AG04450 (cell line): ENCODE data around the gene SEPTIN8. TPM values are rescaled to one million over a fixed set of nuclear protein-coding genes. Genes with fewer than 3 reads are reported as not detected.
"Not testable (repeated sequence)": the region's sequence is repeated elsewhere in the genome, so short reads cannot be mapped to it uniquely, and the experiment has no call there.

Experiments
- CTCF ChIA-PET: fragments of 300-600, 350-600 bp; formaldehyde crosslinking; extraction: SDS; loops from one replicate; lab custom pipeline; 2022; ENCODE audit warnings: antibody characterized with exemption, inconsistent platforms; lab: Charles Lee
- POLR2A ChIA-PET: fragments of 350-600 bp; formaldehyde crosslinking; extraction: SDS; loops from one replicate; lab custom pipeline; 2021; ENCODE audit warnings: antibody characterized with exemption, inconsistent platforms; lab: Yijun Ruan, JAX
- DNase-seq: peaks from one replicate; pipeline ENCODE4 v3.0.0-alpha.2; 2011; ENCODE audit warnings: low read depth, low spot score
- H3K27ac ChIP-seq: one replicate; pipeline ENCODE4 v1.5.1; 2012; ENCODE audit warnings: low read depth, low read length, control low read depth
- H3K27me3 ChIP-seq: one replicate; pipeline ENCODE4 v1.6.0; 2012; ENCODE audit warnings: low read length; ENCODE audit not compliant: control insufficient read depth, insufficient read depth
- H3K4me3 ChIP-seq: 2 replicates; pipeline ENCODE4 v1.5.1; 2011; ENCODE audit warnings: mild to moderate bottlenecking, low read depth, low read length, control low read depth
- H3K9me3 ChIP-seq: 2 replicates; pipeline ENCODE4 v1.5.1; 2012; ENCODE audit warnings: low read length; ENCODE audit not compliant: control insufficient read depth, insufficient read depth
- polyA plus RNA-seq: library from polyadenylated mRNA; depleted of rRNA; stranded (reverse); fragments of >200 nt; gene quantifications from 2 replicates; pipeline ENCODE4 v1.2.3, GENCODE V29; 2011
- TF ChIP-seq, protein P1 (sequence below): IDR thresholded peaks from 2 replicates; pipeline ENCODE4 v1.5.1; 2011; ENCODE audit warnings: low read depth, low read length, control low read depth, inconsistent platforms

The SEPTIN8 gene
- polyA plus RNA-seq, 1 experiment: 62.4 TPM

GRCh38 chr5:132808448-132808847, 31.4 kb upstream of the SEPTIN8 start:
- ChIA-PET POLR2A (no interaction called here), CTCF (interaction anchor here (0.9 to 1.7 kb wide), 5 partner anchors 10 to 281 kb away, joined by 4 to 26 read pairs (median 5); no protein-coding TSS in a partner anchor)
- Histone ChIP-seq H3K9me3 (no peaks in the 10 kb centered on the region), H3K4me3 (no peak overlapping the region), H3K27ac (no peak overlapping the region), H3K27me3 (peaks cover 22% of the 10 kb centered on the region)
- no peak for DNase-seq
- TF ChIP-seq, protein P1, sequence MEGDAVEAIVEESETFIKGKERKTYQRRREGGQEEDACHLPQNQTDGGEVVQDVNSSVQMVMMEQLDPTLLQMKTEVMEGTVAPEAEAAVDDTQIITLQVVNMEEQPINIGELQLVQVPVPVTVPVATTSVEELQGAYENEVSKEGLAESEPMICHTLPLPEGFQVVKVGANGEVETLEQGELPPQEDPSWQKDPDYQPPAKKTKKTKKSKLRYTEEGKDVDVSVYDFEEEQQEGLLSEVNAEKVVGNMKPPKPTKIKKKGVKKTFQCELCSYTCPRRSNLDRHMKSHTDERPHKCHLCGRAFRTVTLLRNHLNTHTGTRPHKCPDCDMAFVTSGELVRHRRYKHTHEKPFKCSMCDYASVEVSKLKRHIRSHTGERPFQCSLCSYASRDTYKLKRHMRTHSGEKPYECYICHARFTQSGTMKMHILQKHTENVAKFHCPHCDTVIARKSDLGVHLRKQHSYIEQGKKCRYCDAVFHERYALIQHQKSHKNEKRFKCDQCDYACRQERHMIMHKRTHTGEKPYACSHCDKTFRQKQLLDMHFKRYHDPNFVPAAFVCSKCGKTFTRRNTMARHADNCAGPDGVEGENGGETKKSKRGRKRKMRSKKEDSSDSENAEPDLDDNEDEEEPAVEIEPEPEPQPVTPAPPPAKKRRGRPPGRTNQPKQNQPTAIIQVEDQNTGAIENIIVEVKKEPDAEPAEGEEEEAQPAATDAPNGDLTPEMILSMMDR: no peak

- Histone ChIP-seq H3K27ac (no peak overlapping the region), H3K27me3 (peaks cover 28% of the 10 kb centered on the region), H3K9me3 (no peaks in the 10 kb centered on the region), H3K4me3 (no peak overlapping the region)
- CTCF ChIA-PET: interaction anchor here (0.7 to 1.7 kb wide), 8 partner anchors 9 to 280 kb away, joined by 3 to 26 read pairs (median 5); no protein-coding TSS in a partner anchor
- TF ChIP-seq, protein P1: peak; percentile 27
- POLR2A ChIA-PET: interaction anchor here (0.5 kb wide), 1 partner anchor 1317 kb away, joined by 3 read pairs; no protein-coding TSS in a partner anchor
- no peak for DNase-seq
Observed at GRCh38 chr5:132807163-132807838, 30.3 kb upstream of the SEPTIN8 start.

DNA sequence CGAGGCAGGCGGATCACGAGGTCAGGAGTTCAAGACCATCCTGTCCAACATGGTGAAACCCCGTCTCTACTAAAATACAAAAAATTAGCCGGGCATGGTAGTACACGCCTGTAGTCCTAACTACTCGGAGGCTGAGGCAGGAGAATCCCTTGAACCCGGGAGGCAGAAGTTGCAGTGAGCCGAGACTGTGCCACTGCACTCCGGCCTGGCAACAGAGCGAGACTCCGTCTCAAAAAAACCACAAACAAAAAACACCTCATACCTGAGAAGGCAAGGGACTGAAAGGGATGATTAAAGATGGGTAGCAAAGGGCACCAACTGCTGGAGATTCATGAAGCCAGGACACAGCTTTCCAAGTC, 29.7 kb upstream of the SEPTIN8 start:
- POLR2A ChIA-PET, DNase-seq, H3K27ac ChIP-seq, H3K4me3 ChIP-seq, H3K9me3 ChIP-seq: not testable (repeated sequence)
- CTCF ChIA-PET: interaction anchor here (0.7 to 1.7 kb wide), 7 partner anchors 9 to 52 kb away, joined by 3 to 26 read pairs (median 5); no protein-coding TSS in a partner anchor
- H3K27me3 ChIP-seq: peaks cover 25% of the 10 kb centered on the region

GRCh38 chr5:132805872-132806271, 28.8 kb upstream of the SEPTIN8 start:
- CTCF ChIA-PET, DNase-seq, H3K4me3 ChIP-seq, H3K9me3 ChIP-seq, POLR2A ChIA-PET, H3K27ac ChIP-seq: not testable (repeated sequence)
- peaks cover 25% of the 10 kb centered on the region for H3K27me3 ChIP-seq

DNA sequence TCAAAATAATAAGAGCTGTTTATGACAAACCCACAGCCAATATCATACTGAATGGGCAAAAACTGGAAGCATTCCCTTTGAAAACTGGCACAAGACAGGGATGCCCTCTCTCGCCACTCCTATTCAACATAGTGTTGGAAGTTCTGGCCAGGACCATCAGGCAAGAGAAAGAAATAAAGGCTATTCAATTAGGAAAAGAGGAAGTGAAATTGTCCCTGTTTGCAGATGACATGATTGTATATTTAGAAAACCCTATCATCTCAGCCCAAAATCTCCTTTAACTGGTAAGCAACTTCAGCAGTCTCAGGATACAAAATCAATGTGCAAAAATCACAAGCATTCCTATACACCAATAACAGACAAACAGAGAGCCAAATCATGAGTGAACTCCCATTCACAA, 27.2 kb upstream of the SEPTIN8 start:
- CTCF ChIA-PET, H3K9me3 ChIP-seq, H3K27ac ChIP-seq, H3K4me3 ChIP-seq, POLR2A ChIA-PET, DNase-seq: not testable (repeated sequence)
- H3K27me3 ChIP-seq: peaks cover 26% of the 10 kb centered on the region

DNA sequence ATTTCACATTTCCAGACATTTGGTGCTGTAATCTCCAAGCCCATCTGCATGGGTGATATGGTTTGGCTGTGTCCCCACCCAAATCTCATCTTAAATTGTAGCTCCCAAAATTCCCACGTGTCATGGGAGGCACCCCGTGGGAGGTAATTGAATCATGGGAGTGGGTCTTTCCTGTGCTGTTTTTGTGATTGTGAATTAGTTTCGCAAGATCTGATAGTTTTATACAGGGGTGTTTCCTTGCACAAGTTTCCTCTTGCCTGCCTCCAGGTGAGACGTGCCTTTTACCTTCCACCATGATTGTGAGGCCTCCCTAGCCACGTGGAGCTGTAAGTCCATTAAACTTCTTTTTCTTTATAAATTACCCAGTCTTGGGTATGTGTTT, 25.6 kb upstream of the SEPTIN8 start:
- POLR2A ChIA-PET, DNase-seq, H3K27ac ChIP-seq, H3K4me3 ChIP-seq, H3K9me3 ChIP-seq: not testable (repeated sequence)
- peaks cover 26% of the 10 kb centered on the region for H3K27me3 ChIP-seq
- CTCF ChIA-PET: interaction anchor here (6.7 kb wide), 1 partner anchor 18 kb away, joined by 54 read pairs; no protein-coding TSS in a partner anchor
